H54 (cell line): ENCODE data around the gene TBCE.
A peak's percentile ranks its signal among the peaks of the same experiment; 100 is the strongest.

Experiments used
- DNase-seq: peaks from one replicate; pipeline ENCODE4 v3.0.0; 2011; ENCODE audit warnings: low spot score, mixed read lengths; ENCODE audit not compliant: insufficient read length
- FAIRE-seq: peaks from 3 replicates; lab custom pipeline; 2011; peaks lifted over from hg19 to GRCh38; lab: Jason Lieb, UNC
- POLR2A ChIP-seq: IDR thresholded peaks from 2 replicates; pipeline ENCODE4 v1.6.1; 2011; ENCODE audit warnings: low read depth, mild to moderate bottlenecking, low read length

The TBCE gene

DNA sequence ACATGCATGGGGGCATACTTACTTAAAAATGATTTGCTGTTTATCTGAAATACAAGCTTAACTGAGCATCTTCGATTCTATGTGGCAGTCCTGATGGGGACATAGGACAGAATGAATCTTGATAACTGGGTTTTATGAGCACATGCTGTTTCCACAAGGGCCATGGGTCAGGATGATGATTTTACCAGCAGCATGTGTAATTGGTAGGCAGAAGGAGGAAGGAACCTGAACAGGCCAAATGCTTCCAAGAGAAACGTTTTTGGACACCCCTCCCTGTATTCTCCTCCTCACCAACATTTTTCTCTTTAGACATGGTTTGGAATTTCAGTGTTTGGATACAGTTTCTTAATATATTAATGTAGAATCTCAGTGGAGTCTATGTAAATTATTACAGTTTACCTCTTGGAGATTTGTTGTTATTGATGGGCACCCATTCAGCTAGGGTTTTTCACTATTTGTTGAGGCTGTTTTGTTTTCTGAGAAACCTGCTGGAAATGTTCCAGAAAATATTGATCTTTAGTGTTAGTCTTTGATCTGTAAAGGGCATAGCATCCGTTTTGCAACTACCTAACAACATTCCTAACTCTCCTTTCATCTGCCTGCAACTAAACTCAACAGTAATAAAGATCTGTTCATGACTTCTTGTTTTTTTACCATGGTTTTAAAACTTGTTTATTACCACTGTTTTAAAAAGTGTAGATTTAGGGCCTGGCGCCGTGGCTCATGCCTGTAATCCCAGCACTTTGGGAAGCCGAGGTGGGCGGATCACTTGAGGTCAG is 42.0 kb downstream of the TBCE start:
- FAIRE-seq = no peak
- DNase-seq = no peak
- TF ChIP-seq POLR2A = no peak

DNA sequence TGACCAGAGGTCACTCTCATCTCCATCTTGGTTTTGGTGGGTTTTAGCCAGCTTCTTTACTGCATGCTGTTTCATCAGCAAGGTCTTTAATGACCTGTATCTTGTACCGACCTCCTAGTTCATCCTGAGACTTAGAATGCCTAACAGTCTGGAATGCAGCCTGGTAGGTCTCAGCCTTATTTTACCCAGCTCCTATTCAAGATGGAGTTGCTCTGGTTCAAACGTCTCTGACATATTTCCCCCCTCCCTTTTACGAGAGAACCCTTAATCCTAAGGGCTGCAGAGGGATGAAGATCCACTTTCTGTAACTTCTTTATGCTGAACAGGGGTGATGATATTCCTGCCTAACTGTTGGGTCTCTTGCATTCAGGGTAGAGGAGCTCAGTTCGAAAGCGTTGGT is 43.2 kb downstream of the TBCE start:
- TF ChIP-seq POLR2A = no peak
- DNase-seq = no peak
- FAIRE-seq = no peak

DNA sequence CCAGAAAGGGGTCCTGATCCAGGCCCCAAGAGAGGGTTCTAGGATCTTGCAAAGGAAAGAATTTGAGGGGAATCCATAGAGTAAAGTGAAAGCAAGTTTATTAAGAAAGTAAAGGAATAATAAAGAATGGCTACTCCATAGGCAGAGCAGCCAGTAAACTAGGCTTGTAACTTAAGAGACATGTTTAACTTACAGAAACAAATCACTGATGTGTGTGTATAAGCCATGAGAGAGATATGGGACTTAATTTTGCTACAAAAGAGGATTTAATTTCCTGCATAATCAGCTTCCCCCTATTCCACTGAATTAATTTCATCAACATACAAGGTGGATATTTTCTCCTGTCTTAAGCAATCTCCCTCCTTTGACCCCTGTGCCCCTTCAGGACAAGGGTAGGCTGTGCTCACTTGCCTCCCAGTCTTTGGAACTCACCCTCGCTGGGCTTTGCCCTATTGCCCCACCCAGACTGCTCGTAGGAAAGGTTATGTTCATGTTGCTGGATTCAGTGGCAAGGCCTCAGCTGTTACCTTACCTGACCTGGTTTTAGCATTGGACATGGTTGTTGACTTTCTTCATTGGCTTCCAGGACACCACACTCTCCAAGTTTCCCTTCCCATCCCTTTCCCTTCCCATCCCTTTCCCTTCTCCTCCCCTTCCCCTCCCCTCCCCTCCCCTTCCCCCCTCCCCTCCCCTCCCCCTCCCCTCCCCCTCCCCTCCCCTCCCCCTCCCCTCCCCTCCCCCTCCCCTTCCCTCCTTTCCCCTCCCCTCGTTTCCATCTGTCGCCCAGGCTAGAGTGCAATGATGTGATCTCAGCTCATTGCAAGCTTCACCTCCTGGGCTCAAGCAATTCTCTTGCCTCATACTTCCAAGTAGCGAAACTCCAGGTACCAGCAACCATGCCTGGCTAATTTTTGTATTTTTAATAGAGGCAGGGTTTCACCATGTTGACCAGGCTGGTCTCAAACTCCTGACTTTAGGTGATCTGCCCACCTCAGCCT is 44.6 kb downstream of the TBCE start:
- FAIRE-seq (no peak), DNase-seq (no peak)
- no peak for TF ChIP-seq POLR2A

DNA sequence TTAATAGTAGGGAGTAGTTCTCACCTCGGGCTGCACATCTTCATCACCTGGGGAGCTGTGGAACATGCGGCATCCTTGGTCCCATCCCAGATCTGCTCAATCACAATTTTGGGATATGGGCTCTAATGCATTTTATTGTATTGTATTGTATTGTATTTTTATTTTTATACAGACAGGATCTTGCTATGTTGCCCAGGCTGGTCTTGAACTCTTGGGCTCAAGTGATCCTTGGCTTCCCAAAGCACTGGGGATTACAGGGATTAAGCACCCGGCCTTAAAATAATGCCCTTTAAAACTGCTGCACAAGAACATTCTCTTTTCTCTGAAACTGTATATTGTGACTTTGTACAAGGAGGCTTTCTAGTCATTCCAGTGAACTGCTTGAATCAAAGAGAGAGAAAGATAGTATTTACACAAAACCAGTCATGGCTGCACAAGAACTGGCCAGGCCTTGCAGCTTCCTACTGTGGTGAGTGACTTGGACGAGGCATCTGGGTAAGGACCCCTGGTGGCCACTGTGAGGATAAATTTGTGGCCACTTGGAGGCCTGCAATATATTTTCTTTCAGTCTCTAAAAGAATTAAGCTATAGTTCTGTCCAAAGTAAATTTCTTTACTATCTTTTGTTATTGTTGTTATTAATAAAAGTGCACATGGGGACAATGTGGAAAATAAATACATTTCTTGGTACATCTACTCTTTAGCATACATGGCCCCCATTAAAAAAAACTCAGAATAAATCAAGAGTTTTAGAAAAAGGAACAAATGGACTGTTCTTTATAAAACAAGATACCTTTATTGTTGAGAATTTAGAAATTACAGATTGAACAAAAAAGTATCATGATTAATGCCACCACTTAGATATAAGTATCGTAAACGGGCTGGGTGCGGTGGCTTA is 48.0 kb downstream of the TBCE start:
- peak; percentile 53 for DNase-seq
- no peak for FAIRE-seq
- no peak for TF ChIP-seq POLR2A

DNA sequence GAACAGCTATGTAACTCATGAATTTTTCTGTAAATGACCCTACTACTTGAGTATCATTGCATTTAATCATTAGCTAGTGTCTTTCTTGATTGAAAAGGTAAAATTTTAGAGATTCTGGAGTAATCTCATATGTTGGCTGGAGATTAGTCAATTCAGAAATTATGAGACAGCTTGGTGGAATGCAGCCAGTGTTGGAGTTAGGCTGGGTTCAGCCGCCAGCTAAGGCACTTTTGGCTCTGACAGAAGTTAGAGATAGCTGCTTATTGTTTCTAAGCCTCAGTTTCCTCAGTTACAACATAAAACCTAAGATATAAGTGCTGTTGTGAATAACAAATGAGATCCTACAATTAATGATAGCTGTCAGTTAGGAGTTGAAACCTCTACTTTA is 49.4 kb downstream of the TBCE start:
- DNase-seq (no peak), FAIRE-seq (no peak)
- TF ChIP-seq POLR2A = no peak

DNA sequence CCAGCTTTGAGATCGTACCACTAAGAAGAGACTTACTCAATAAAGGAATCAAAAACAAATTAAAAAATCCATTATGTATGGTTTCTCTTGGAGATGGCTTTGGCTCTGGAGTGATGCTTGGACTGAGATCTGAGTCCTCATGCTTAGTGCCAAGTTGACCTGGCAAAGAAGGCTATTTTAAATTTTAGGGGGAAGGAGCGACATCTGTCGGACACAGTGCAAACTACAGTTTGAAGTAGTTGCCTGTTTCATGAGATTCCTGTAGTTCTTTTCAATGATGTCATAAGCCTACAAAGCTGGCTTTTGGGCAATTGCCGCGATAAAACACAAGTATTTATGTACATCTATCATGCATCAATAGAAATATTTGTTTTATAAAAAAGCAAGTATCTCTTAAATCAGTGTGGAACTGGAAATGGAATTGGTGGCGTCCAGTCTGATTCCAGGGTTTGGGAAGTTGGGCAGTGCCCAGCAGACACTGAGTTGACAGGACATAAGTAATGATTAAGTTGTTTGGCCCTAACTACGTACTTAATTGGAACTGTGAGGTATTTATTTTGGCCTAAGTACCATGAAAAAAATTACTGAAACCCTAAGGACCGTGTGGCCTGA is 50.0 kb downstream of the TBCE start:
- no peak for FAIRE-seq
- DNase-seq = peak; percentile 42
- TF ChIP-seq POLR2A = no peak

DNA sequence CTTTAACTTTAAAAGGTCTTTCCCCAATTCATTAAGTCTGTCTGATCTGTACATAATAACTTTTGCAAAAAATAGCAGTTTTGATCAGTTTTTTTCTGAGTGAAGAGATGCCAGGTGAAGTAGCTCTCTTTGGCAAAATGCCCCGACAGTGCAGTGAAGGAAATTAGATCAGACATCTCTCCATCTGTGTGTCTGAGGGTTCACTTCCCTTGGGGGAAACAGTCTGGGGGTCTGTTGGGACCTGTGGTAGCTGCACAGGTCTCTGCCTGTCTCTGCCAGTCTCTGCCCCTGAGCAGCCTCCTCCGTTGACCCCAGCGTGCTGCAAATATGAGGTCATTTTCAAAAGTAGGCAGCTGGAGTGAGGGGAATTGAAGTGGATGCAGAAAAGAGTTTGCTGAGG is 54.5 kb downstream of the TBCE start:
- no peak for DNase-seq
- no peak for FAIRE-seq
- no peak for TF ChIP-seq POLR2A

DNA sequence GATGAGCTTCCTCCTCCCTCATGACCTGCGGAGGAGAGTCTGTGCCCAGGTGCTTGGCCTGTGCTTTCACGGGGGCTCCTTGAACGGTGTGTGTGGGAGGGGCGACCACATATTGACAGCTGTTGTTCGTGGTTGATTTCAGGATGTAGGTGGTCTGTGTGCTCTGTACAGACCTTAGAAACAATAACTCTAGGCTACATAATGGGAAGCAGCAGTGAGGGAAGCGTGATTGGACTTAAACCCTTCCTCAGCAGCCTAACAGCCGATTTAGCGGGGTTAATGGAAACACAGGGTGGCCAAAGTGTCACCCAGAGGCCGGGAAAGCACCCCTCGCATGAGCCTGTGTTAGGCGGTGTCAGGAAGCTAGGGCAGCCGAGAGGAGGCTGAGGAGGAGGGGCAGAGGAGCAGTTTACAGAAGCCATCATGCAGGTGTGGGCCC is 56.0 kb downstream of the TBCE start:
- DNase-seq = no peak

DNA sequence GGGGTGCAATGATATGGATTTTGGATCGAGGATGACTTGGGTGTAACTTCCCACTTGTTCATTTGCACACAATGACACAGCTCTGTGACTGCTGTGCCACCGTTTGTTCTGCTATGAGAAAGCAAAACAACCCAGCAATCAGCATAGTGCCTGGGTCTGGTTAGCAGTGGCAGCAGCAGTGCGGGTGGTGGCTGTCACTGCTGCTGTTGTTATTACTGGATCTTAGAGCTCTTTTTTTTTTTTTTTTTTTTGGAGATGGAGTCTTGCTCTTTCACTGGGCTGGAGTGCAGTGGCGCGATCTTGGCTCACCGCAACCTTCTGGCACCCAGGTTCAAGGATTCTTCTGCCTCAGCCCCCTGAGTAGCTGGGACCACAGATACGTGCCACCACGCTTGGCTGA is 56.9 kb downstream of the TBCE start:
- DNase-seq (no peak), FAIRE-seq (no peak)
- no peak for TF ChIP-seq POLR2A

More for the DNA sequence above, 56.0 kb downstream of the TBCE start:
- TF ChIP-seq POLR2A = no peak
- no peak for FAIRE-seq

DNA sequence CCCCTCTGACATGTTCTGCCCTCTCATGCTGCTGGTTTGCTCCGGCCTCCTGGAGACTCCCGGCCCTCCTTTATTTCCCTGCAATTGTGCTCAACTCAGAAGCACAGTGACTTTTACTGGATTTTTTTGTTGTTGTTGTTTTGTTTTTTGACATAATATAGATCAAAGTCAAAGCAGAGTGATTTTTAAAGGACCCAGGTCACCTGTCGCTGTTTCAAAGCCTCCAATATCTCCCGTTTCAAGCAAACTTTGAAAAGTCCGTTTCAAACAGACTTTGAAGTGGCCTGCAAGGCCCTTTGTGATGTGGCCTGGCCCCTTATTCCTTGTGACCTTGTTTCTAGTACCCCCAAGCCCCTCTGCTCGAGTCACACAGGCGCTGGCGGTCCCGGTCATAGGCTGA is 58.1 kb downstream of the TBCE start:
- no peak for TF ChIP-seq POLR2A
- FAIRE-seq (no peak), DNase-seq (no peak)

DNA sequence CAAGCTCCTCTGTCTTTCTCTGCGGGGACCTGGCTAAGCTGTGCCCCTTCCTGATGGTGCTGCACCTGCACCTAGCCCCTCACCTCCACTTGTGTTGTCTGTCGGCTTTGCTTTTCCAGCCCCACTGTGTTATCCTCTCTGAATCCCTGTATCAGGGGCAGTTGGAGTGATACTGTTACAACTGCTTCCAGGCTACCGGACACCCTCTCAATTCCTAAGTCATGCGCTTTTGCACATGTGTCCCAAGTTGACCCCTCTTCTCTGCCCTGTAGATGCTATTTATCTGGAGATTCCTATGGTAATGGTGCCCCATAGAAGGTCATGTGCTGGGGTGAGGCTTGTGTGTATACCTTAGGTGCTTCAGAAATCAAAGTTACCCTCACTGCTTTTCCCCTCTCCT is 58.9 kb downstream of the TBCE start:
- DNase-seq = no peak
- FAIRE-seq = no peak
- no peak for TF ChIP-seq POLR2A

DNA sequence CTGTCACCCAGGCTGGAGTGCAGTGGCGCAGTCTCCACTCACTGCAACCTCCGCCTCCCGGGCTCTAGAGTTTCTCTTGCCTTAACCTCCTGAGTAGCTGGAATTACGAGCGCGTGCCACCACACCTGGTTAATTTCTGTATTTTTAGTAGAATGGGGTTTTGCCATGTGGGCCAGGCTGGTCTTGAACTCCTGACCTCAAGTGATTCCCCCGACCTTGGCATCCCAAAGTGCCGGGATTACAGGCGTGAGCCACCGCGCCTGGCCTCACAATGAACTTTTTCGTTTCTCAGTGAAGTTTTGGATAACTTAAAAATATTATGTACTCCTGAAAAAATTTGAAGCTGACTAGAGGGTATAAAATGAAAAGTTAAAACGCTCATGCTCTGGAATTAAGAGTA is 59.5 kb downstream of the TBCE start:
- FAIRE-seq (no peak), DNase-seq (no peak)
- no peak for TF ChIP-seq POLR2A

DNA sequence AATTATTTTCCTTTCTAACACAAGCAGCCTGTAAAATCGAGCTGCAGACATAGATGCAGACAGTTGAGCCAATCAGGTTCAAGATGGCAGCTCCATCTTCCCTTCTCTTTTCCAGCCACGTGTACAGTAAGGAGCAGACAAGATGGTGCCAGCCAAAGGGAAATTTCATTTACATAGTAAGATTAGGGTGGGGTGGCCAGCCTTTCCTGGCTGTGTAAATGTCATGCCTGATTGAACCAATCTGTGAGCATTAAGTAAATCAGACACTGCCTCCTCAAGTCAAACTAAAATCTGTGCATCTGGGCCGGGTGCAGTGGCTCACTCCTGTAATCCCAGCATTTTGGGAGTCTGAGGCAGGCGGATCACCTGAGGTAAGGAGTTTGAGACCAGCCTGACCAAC is 60.2 kb downstream of the TBCE start:
- TF ChIP-seq POLR2A = no peak
- DNase-seq (no peak), FAIRE-seq (no peak)

DNA sequence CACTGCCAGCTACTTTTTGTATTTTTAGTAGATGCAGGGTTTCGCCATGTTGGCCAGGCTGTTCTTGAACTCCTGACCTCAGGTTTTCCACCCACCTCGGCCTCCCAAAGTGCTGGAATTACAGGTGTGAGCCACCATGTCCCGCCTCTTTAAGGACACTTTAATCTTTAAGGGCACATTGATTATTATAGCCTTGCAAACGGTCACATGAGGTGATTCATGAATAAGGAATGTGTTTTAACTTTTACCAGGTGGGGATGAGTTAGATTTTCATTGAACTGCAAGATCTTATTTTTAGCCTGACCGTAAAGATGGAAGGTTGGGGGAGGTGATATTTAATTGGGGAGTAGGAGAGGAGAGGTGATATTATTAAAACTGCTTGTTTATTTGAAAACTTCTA is 61.9 kb downstream of the TBCE start:
- no peak for FAIRE-seq
- no peak for DNase-seq
- TF ChIP-seq POLR2A = no peak
